ENCODE measurements around the gene MAP3K10. TPM values are rescaled to one million over a fixed set of nuclear protein-coding genes. Genes with fewer than 3 reads are reported as not detected.

The MAP3K10 gene
- total and polyA plus RNA-seq, 2 of the 13 experiments (the other 11 are each of a cell fraction or from before 2014, with no cell fraction given), result 3.4 to 5.0 TPM

- TF ChIP-seq MAFF (IDR thresholded peaks at IDR 0.05; ENCODE audit: low read depth, low read length), result no peak
- TF ChIP-seq ZNF589 (CRISPR knock-in tag; conservative IDR thresholded peaks at IDR 0.05), result no peak
- 0 out of 2 replicates have a peak, but pooled peaks have one; percentile 25 for TF ChIP-seq HNF1B (CRISPR knock-in tag; IDR thresholded peaks at IDR 0.05)
- TF ChIP-seq FOXP4 (CRISPR knock-in tag; IDR thresholded peaks at IDR 0.05), result no peak
- TF ChIP-seq TARDBP (CRISPR knock-in tag; IDR thresholded peaks at IDR 0.05), result peak; percentile 58; the same call in 1 of the 2 replicates
- TF ChIP-seq CC2D1A (CRISPR knock-in tag; IDR thresholded peaks at IDR 0.05), result no peak
- TF ChIP-seq TFE3 (CRISPR knock-in tag; IDR thresholded peaks at IDR 0.05), result no peak
- TF ChIP-seq ZNF138 (CRISPR knock-in tag; IDR thresholded peaks at IDR 0.05; ENCODE audit: low read depth), result no peak
- no peak for TF ChIP-seq SKI (IDR thresholded peaks at IDR 0.05; ENCODE audit: partially characterized antibody)
- peak; percentile 64; the same call in 1 of the 2 replicates for TF ChIP-seq THAP7 (CRISPR knock-in tag; IDR thresholded peaks at IDR 0.05)
- no peak for TF ChIP-seq ZNF275 (CRISPR knock-in tag; IDR thresholded peaks at IDR 0.05; ENCODE audit: borderline replicate concordance)
- 0 out of 2 replicates have a peak, but pooled peaks have one; percentile 38 for TF ChIP-seq ZBTB4 (CRISPR knock-in tag; IDR thresholded peaks at IDR 0.05; ENCODE audit: borderline replicate concordance)
- no peak for TF ChIP-seq ZNF124 (CRISPR knock-in tag; IDR thresholded peaks at IDR 0.05)
- no peak for TF ChIP-seq CREB3 (CRISPR knock-in tag; IDR thresholded peaks at IDR 0.05)
- TF ChIP-seq MEF2D (CRISPR knock-in tag; IDR thresholded peaks at IDR 0.05), result no peak
- TF ChIP-seq ZNF879 (CRISPR knock-in tag; IDR thresholded peaks at IDR 0.05), result peak; percentile 72; the same call in 1 of the 2 replicates
Observed at GRCh38 chr19:40190891-40191835, at the start of gene MAP3K10 (continued).

Data from HepG2 (cell line).